HepG2 (cell line): ENCODE data around the gene LRBA. TPM values are rescaled to one million over a fixed set of nuclear protein-coding genes. Genes with fewer than 3 reads are reported as not detected.

Experiments used
- ATAC-seq: fragments of 200-7000 bp; cut with Tn5 transposase; 3 replicates; pipeline ENCODE4 v1.9.1; 2020; ENCODE audit warnings: mild to moderate bottlenecking, moderate library complexity
- BruUV-seq: library from RNA; stranded (reverse); fragments of 400-500 nt; replicated peaks from 2 replicates; lab custom pipeline; 2021; lab: Mats Ljungman, UMichigan
- CTCF ChIA-PET: fragments of 300-600 bp; formaldehyde crosslinking; extraction: SDS; loops from one replicate; lab custom pipeline; 2021; ENCODE audit warnings: low total read pairs, inconsistent platforms, low intra/inter-chr PET ratio; lab: Yijun Ruan, JAX
- POLR2A ChIA-PET: fragments of 350-600 bp; sonication (Branson Sonifier 250); formaldehyde crosslinking; loops from one replicate; lab custom pipeline; 2020; ENCODE audit warnings: antibody characterized with exemption, inconsistent platforms; lab: Yijun Ruan, JAX
- DNase-seq: peaks from one replicate; pipeline ENCODE4 v3.0.0-alpha.2; 2015; ENCODE audit warnings: low spot score
- FAIRE-seq: peaks from 3 replicates; lab custom pipeline; 2011; peaks lifted over from hg19 to GRCh38; lab: Jason Lieb, UNC
- H2AFZ ChIP-seq: one replicate; pipeline ENCODE4 v1.6.1; 2011; ENCODE audit warnings: low read length, inconsistent platforms
- H3K27ac ChIP-seq: fragments of 300-600 bp; 3 replicates; pipeline ENCODE4 v1.8.0; 2011; ENCODE audit warnings: mixed run types, mild to moderate bottlenecking, mixed read lengths, low read length, inconsistent platforms; ENCODE audit not compliant: insufficient read depth; ENCODE audit errors: extremely low read length
- H3K27me3 ChIP-seq, 2 experiments: fragments of 200-600 bp in 1 of 2; 2 replicates in 1 of 2; 3 replicates in 1 of 2; pipeline versions ENCODE4 v1.6.0 to v1.8.0; 2011; ENCODE audit warnings: low read length in 2 of 2, mild to moderate bottlenecking in 2 of 2, moderate library complexity in 2 of 2, inconsistent platforms in 1 of 2; ENCODE audit not compliant: insufficient read depth in 2 of 2, control insufficient read depth in 1 of 2
- H3K36me3 ChIP-seq, 2 experiments: fragments of 200-600 bp in 1 of 2; replicated peaks in 1 of 2; 2 replicates in 1 of 2; 3 replicates in 1 of 2; pipeline versions ENCODE4 v1.5.1 to v1.8.0; 2011; ENCODE audit warnings: low read length in 2 of 2, inconsistent platforms in 1 of 2; ENCODE audit not compliant: insufficient read depth in 2 of 2, control insufficient read depth in 1 of 2
- H3K4me1 ChIP-seq: 2 replicates; pipeline ENCODE4 v1.5.1; 2012; ENCODE audit warnings: low read length, inconsistent platforms; ENCODE audit not compliant: insufficient read depth
- H3K4me2 ChIP-seq: 2 replicates; pipeline ENCODE4 v1.6.0; 2011; ENCODE audit warnings: low read depth, low read length, inconsistent platforms
- H3K4me3 ChIP-seq, 3 experiments: fragments of 200-600 bp in 1 of 3; sonication (generic), shearing (Covaris generic) in 1 of 3; replicated peaks in 1 of 3; 2 replicates each; pipeline ENCODE4 v1.5.1; 2011 to 2016; ENCODE audit warnings: low read length in 3 of 3, inconsistent platforms in 2 of 3, low read depth in 2 of 3, mild to moderate bottlenecking in 2 of 3, control low read depth in 1 of 3, mixed read lengths in 1 of 3; ENCODE audit not compliant: insufficient read depth in 1 of 3
- H3K79me2 ChIP-seq: one replicate; pipeline ENCODE4 v1.6.1; 2011; ENCODE audit warnings: low read length, inconsistent platforms; ENCODE audit not compliant: insufficient read depth
- H3K9ac ChIP-seq: 2 replicates; pipeline ENCODE4 v1.6.0; 2011; ENCODE audit warnings: mild to moderate bottlenecking, low read depth, low read length, inconsistent platforms; ENCODE audit not compliant: insufficient read depth
- H3K9me3 ChIP-seq: 2 replicates; pipeline ENCODE4 v1.5.1; 2012; ENCODE audit warnings: mild to moderate bottlenecking, low read length
- H4K20me1 ChIP-seq: 2 replicates; pipeline ENCODE4 v1.6.0; 2011; ENCODE audit warnings: inconsistent platforms, mild to moderate bottlenecking, low read length, moderate library complexity; ENCODE audit not compliant: insufficient read depth
- FUBP1 ChIP-seq: sonication (generic); formaldehyde crosslinking; IDR thresholded peaks from 2 replicates; pipeline ENCODE4 v1.5.1; 2020; ENCODE audit warnings: missing genetic modification reagents, mild to moderate bottlenecking, borderline replicate concordance
- KDM1A ChIP-seq: IDR thresholded peaks from 2 replicates; pipeline ENCODE4 v1.6.1; 2016; ENCODE audit warnings: missing compliant biosample characterization
- KLF15 ChIP-seq: sonication (generic); formaldehyde crosslinking; IDR thresholded peaks from 2 replicates; pipeline ENCODE4 v1.8.1; 2023; ENCODE audit warnings: borderline replicate concordance, mild to moderate bottlenecking, inconsistent platforms, missing genetic modification reagents, mixed read lengths
- LCORL ChIP-seq, 2 experiments: fragments of 450-650 bp in 1 of 2; sonication (generic) in 1 of 2; formaldehyde crosslinking in 1 of 2; IDR thresholded peaks; 2 replicates each; pipeline versions ENCODE4 v1.5.0 to v1.6.1; 2017 to 2020; ENCODE audit warnings: antibody characterized with exemption in 1 of 2, missing genetic modification reagents in 1 of 2
- MTF2 ChIP-seq: sonication (generic); formaldehyde crosslinking; IDR thresholded peaks from 2 replicates; pipeline ENCODE4 v1.5.0; 2020; ENCODE audit warnings: missing genetic modification reagents, borderline replicate concordance
- NFYB ChIP-seq: sonication (generic); formaldehyde crosslinking; IDR thresholded peaks from 2 replicates; pipeline ENCODE4 v1.4.0; 2020; ENCODE audit warnings: missing genetic modification reagents
- PAWR ChIP-seq: sonication (generic); formaldehyde crosslinking; IDR thresholded peaks from 2 replicates; pipeline ENCODE4 v1.4.0; 2020; ENCODE audit warnings: missing genetic modification reagents, mild to moderate bottlenecking, borderline replicate concordance
- PTBP1 ChIP-seq: fragments of 200-400 bp; formaldehyde crosslinking; IDR thresholded peaks from 2 replicates; pipeline ENCODE4 v1.6.1; 2018; ENCODE audit warnings: low read length, low read depth; ENCODE audit not compliant: poor library complexity, severe bottlenecking
- RARG ChIP-seq: sonication (generic); formaldehyde crosslinking; IDR thresholded peaks from 2 replicates; pipeline ENCODE4 v1.4.0; 2020; ENCODE audit warnings: low read depth, mild to moderate bottlenecking, missing genetic modification reagents
- REXO4 ChIP-seq: sonication (generic); formaldehyde crosslinking; IDR thresholded peaks from 2 replicates; pipeline ENCODE4 v1.8.0; 2022; ENCODE audit warnings: missing genetic modification reagents, mild to moderate bottlenecking, borderline replicate concordance
- RFX5 ChIP-seq: IDR thresholded peaks from 2 replicates; pipeline ENCODE4 v1.6.1; 2011; ENCODE audit warnings: low read depth, low read length, improper control_type of control experiment
- SALL1 ChIP-seq: sonication (generic); formaldehyde crosslinking; IDR thresholded peaks from 2 replicates; pipeline ENCODE4 v1.8.0; 2022; ENCODE audit warnings: mild to moderate bottlenecking, missing genetic modification reagents
- STAG1 ChIP-seq: sonication (generic); formaldehyde crosslinking; IDR thresholded peaks from 2 replicates; pipeline ENCODE4 v1.4.0; 2020; ENCODE audit warnings: missing genetic modification reagents
- SUZ12 ChIP-seq: fragments of 150-350 bp; IDR thresholded peaks from 2 replicates; pipeline ENCODE4 v1.6.1; 2014; ENCODE audit warnings: low read depth, low read length
- ZBTB21 ChIP-seq: sonication (generic); formaldehyde crosslinking; IDR thresholded peaks from 2 replicates; pipeline ENCODE4 v1.4.0; 2020; ENCODE audit warnings: missing genetic modification reagents
- ZEB1 ChIP-seq: IDR thresholded peaks from 2 replicates; pipeline ENCODE4 v1.6.1; 2012; ENCODE audit warnings: mild to moderate bottlenecking, low read depth, inconsistent platforms; ENCODE audit not compliant: insufficient replicate concordance
- ZKSCAN5 ChIP-seq: sonication (generic); formaldehyde crosslinking; IDR thresholded peaks from 2 replicates; pipeline ENCODE4 v1.5.1; 2020; ENCODE audit warnings: mild to moderate bottlenecking, missing genetic modification reagents
- ZNF362 ChIP-seq: sonication (generic); formaldehyde crosslinking; IDR thresholded peaks from 2 replicates; pipeline ENCODE4 v1.4.0; 2020; ENCODE audit warnings: missing genetic modification reagents, mild to moderate bottlenecking, borderline replicate concordance
- ZNF562 ChIP-seq: sonication (generic); formaldehyde crosslinking; IDR thresholded peaks from 2 replicates; pipeline ENCODE4 v1.8.0; 2022; ENCODE audit warnings: missing genetic modification reagents, borderline replicate concordance
- ZNF577 ChIP-seq: sonication (generic); formaldehyde crosslinking; IDR thresholded peaks from 2 replicates; pipeline ENCODE4 v1.4.0; 2020; ENCODE audit warnings: mild to moderate bottlenecking, low read depth, missing genetic modification reagents, borderline replicate concordance
- ZNF740 ChIP-seq: sonication (generic); formaldehyde crosslinking; IDR thresholded peaks from 2 replicates; pipeline ENCODE4 v1.4.0; 2020; ENCODE audit warnings: missing genetic modification reagents
- ZNF879 ChIP-seq: sonication (generic); formaldehyde crosslinking; IDR thresholded peaks from 2 replicates; pipeline ENCODE4 v1.8.1; 2023; ENCODE audit warnings: missing genetic modification reagents
- WGBS: methylation state at CpG from one replicate; pipeline ENCODE4 v1.1.6; 2017; ENCODE audit warnings: low lambda C conversion rate; 5-methylcytosine and 5-hydroxymethylcytosine counted together
- in situ Hi-C: cut with HindIII; loops from 2 replicates; pipeline ENCODE4 v1.10.0; 2017; ENCODE audit warnings: low pct_unique_long_range_greater_than_20kb; ENCODE audit not compliant: extremely low pct_ligation_motif_present
- intact Hi-C: fragments of 100-400 bp; cut with micrococcal nuclease; formaldehyde crosslinking; loops from one replicate; pipeline ENCODE4 v1.10.0; 2022; ENCODE audit not compliant: unreplicated experiment
- polyA plus RNA-seq, 8 experiments: library from polyadenylated mRNA; depleted of rRNA in 3 of 8; stranded (reverse) in 7 of 8; unstranded in 1 of 8; fragments of >200 nt; fragmentation: Illumina TruSeq in 4 of 8; extraction: Trizol in 4 of 8; gene quantifications; 2 replicates each; pipeline versions ENCODE4 v1.2.1 to v1.2.3, GENCODE V29; 2011 to 2016; ENCODE audit warnings: low read depth in 4 of 8, missing spikeins in 1 of 8, mixed read lengths in 1 of 8; ENCODE audit not compliant: insufficient read depth in 1 of 8
- total RNA-seq, 5 experiments: library from RNA; depleted of rRNA; stranded (reverse); fragments of >200 nt; fragmentation: Illumina TruSeq; extraction: Trizol; gene quantifications; 2 replicates each; pipeline ENCODE4 v1.2.3, GENCODE V29; 2016; ENCODE audit warnings: low read depth in 1 of 5

Gene LRBA
- total and polyA plus RNA-seq, 2 of the 13 experiments (the other 11 are each of a cell fraction or from before 2014, with no cell fraction given) = 21.0 to 37.2 TPM

GRCh38 chr4:150248181-150248580, 766.9 kb downstream of the LRBA start (continued):
- TF ChIP-seq SALL1 (CRISPR knock-in tag) = peak; percentile 32; the same call in 1 of the 2 replicates
- no peak for TF ChIP-seq SUZ12
- no peak for TF ChIP-seq KLF15 (CRISPR knock-in tag)
- TF ChIP-seq STAG1 (CRISPR knock-in tag) = peak; percentile 75
- no peak for TF ChIP-seq LCORL (IDR thresholded peaks at IDR 0.05)
- 0 out of 2 replicates have a peak, but pooled peaks have one; percentile 8 for TF ChIP-seq LCORL (CRISPR knock-in tag; IDR thresholded peaks at IDR 0.05)
- no peak for TF ChIP-seq KDM1A (CRISPR knock-in tag)
- TF ChIP-seq ZKSCAN5 (CRISPR knock-in tag) = no peak
- TF ChIP-seq ZBTB21 (CRISPR knock-in tag) = no peak

GRCh38 chr4:150247184-150247583, 767.9 kb downstream of the LRBA start:
- Histone ChIP-seq H3K79me2 (no peaks in the 10 kb centered on the region), H3K4me1 (peaks cover 19% of the 10 kb centered on the region), H3K9ac (no peak overlapping the region), H3K36me3 (no peaks in the 10 kb centered on the region), H3K9me3 (no peaks in the 10 kb centered on the region), H3K4me2 (no peak overlapping the region), H3K27me3 (no peaks in the 10 kb centered on the region), H4K20me1 (no peaks in the 10 kb centered on the region), H3K4me3 (no peak overlapping the region), H3K27ac (no peak overlapping the region), H2AFZ (no peak overlapping the region)
- BruUV-seq = no TSS peak
- intact Hi-C loops (no loop called here), in situ Hi-C loops (no loop called here)
- POLR2A ChIA-PET = interaction anchor here (1.5 kb wide), 1 partner anchor 11 kb away, joined by 3 read pairs; no protein-coding TSS in a partner anchor
- CTCF ChIA-PET = no interaction called here
- no peak for FAIRE-seq
- no peak for ATAC-seq
- no peak for DNase-seq
- WGBS = 58% methylated on average over 7 of the region's 7 CpGs
- TF ChIP-seq REXO4 (no peak), FUBP1 (CRISPR knock-in tag) (no peak), ZNF362 (CRISPR knock-in tag) (no peak), ZNF562 (CRISPR knock-in tag) (no peak), PAWR (CRISPR knock-in tag) (no peak), MTF2 (CRISPR knock-in tag) (no peak), NFYB (CRISPR knock-in tag) (no peak), PTBP1 (no peak), ZNF740 (CRISPR knock-in tag) (no peak), RFX5 (no peak), RARG (no peak), ZNF577 (CRISPR knock-in tag) (no peak), ZEB1 (no peak), ZNF879 (CRISPR knock-in tag) (no peak)
